Mucosa of descending colon (tissue), 3 donors: ENCODE measurements around the gene C16orf82. TPM values are rescaled to one million over a fixed set of nuclear protein-coding genes. Genes with fewer than 3 reads are reported as not detected.

Experiments
- ATAC-seq: fragments of 200-7000 bp; cut with Tn5 transposase; one replicate; pipeline ENCODE4 v1.9.1; 2020; ENCODE audit warnings: mild to moderate bottlenecking, moderate library complexity
- DNase-seq, 3 donors: peaks; one replicate each; pipeline ENCODE4 v3.0.0-alpha.2; 2020
- H3K36me3 ChIP-seq: fragments of 200-600 bp; one replicate; pipeline ENCODE4 v1.8.0; 2021; ENCODE audit warnings: low read depth, mild to moderate bottlenecking
- H3K4me1 ChIP-seq: fragments of 200-600 bp; one replicate; pipeline ENCODE4 v1.8.0; 2021; ENCODE audit warnings: low read depth, mild to moderate bottlenecking
- H3K4me3 ChIP-seq: fragments of 200-600 bp; one replicate; pipeline ENCODE4 v1.8.0; 2021; ENCODE audit warnings: mild to moderate bottlenecking
- H3K9me3 ChIP-seq: fragments of 200-600 bp; one replicate; pipeline ENCODE4 v1.8.0; 2021; ENCODE audit warnings: mild to moderate bottlenecking
- CTCF ChIP-seq: fragments of 200-600 bp; IDR thresholded peaks from one replicate; pipeline ENCODE4 v1.8.0; 2022; ENCODE audit warnings: antibody characterized with exemption, mild to moderate bottlenecking
- intact Hi-C, 2 donors: fragments of 100-400 bp; cut with DNase I in 1 of 2; cut with micrococcal nuclease in 1 of 2; formaldehyde crosslinking; loops; one replicate each; pipeline versions ENCODE4 v1.11.0 to v1.11.1; 2022; cut with DNase I, micrococcal nuclease
- total RNA-seq, 3 donors: library from RNA; stranded (reverse); fragmentation: NEBNext Ultra II Directional in 2 of 3; extraction: Animal tissue kit (Norgen Biotek cat#: 25700) in 2 of 3; gene quantifications; one replicate each; pipeline versions ENCODE4 v1.2.1 to v1.2.4, GENCODE V29; 2021 to 2023
- donor health status: DM: no; HTN: no; CAD: no; lungs with moderate emphysema.
- donor health status: DM: no; HTN: no; CAD: no.
- donor health status: DM: no; HTN: yes; CAD: no.

The C16orf82 gene
- total RNA-seq, 3 donors from 2014 or later = not detected

GRCh38 chr16:27048316-27048715 is 18.4 kb upstream of the C16orf82 start:
- no peak for DNase-seq
- Histone ChIP-seq H3K4me3 (no peak overlapping the region), H3K4me1 (no peaks in the 10 kb centered on the region), H3K36me3 (no peaks in the 10 kb centered on the region), H3K9me3 (no peaks in the 10 kb centered on the region)
- TF ChIP-seq CTCF = no peak
- intact Hi-C loops = no loop called here
- ATAC-seq = no peak

- intact Hi-C loops = no loop called here
- Histone ChIP-seq H3K4me1 (no peaks in the 10 kb centered on the region), H3K4me3 (no peak overlapping the region), H3K36me3 (no peaks in the 10 kb centered on the region), H3K9me3 (no peaks in the 10 kb centered on the region)
- DNase-seq (no peak), ATAC-seq (no peak)
- no peak for TF ChIP-seq CTCF
Measured at GRCh38 chr16:27049117-27049516, 17.6 kb upstream of the C16orf82 start.

GRCh38 chr16:27052007-27052406 is 14.7 kb upstream of the C16orf82 start:
- intact Hi-C loops = no loop called here
- H3K4me3 ChIP-seq = no peak overlapping the region
- ATAC-seq (no peak), DNase-seq (no peak)
- no peaks in the 10 kb centered on the region for H3K4me1 ChIP-seq
- H3K9me3 ChIP-seq = no peaks in the 10 kb centered on the region
- TF ChIP-seq CTCF = no peak
- no peaks in the 10 kb centered on the region for H3K36me3 ChIP-seq

GRCh38 chr16:27053996-27054395 is 12.7 kb upstream of the C16orf82 start:
- Histone ChIP-seq H3K4me1 (no peaks in the 10 kb centered on the region), H3K4me3 (no peak overlapping the region), H3K36me3 (no peaks in the 10 kb centered on the region), H3K9me3 (no peaks in the 10 kb centered on the region)
- intact Hi-C loops = no loop called here
- DNase-seq = no peak
- ATAC-seq = no peak
- no peak for TF ChIP-seq CTCF

- no peaks in the 10 kb centered on the region for H3K4me1 ChIP-seq
- H3K9me3 ChIP-seq = no peaks in the 10 kb centered on the region
- intact Hi-C loops = no loop called here
- H3K4me3 ChIP-seq = no peak overlapping the region
- DNase-seq = no peak
- no peak for ATAC-seq
- H3K36me3 ChIP-seq = no peaks in the 10 kb centered on the region
- TF ChIP-seq CTCF = no peak
Measured at GRCh38 chr16:27058299-27058698, 8.4 kb upstream of the C16orf82 start.

- no peak for TF ChIP-seq CTCF
- no peak for ATAC-seq
- DNase-seq = no peak
- H3K36me3 ChIP-seq = no peaks in the 10 kb centered on the region
- H3K4me3 ChIP-seq = no peak overlapping the region
- H3K9me3 ChIP-seq = no peaks in the 10 kb centered on the region
- no peaks in the 10 kb centered on the region for H3K4me1 ChIP-seq
- intact Hi-C loops = no loop called here
Measured at GRCh38 chr16:27070776-27071175, 4.0 kb downstream of the C16orf82 start.
